Duodenal mucosa (tissue), 2 donors: Measurements from ENCODE around the gene AQP12A.

Source experiments
- H3K27ac ChIP-seq: one replicate; pipeline ENCODE4 v1.7.0; 2013; ENCODE audit warnings: low read depth, low read length
- H3K27me3 ChIP-seq, 2 donors: one replicate each; pipeline ENCODE4 v1.7.0; 2013; ENCODE audit warnings: low read length in 2 of 2, control low read depth in 1 of 2; ENCODE audit not compliant: insufficient read depth in 2 of 2, control insufficient read depth in 1 of 2
- H3K36me3 ChIP-seq, 2 donors: one replicate each; pipeline ENCODE4 v1.7.0; 2013; ENCODE audit warnings: low read length in 2 of 2, control low read depth in 1 of 2; ENCODE audit not compliant: insufficient read depth in 2 of 2, control insufficient read depth in 1 of 2
- H3K4me1 ChIP-seq, 2 donors: one replicate each; pipeline ENCODE4 v1.7.0; 2013; ENCODE audit warnings: low read length in 2 of 2, control low read depth in 1 of 2; ENCODE audit not compliant: insufficient read depth in 2 of 2, control insufficient read depth in 1 of 2
- H3K4me3 ChIP-seq, 2 donors: one replicate each; pipeline ENCODE4 v1.7.0; 2013; ENCODE audit warnings: low read length in 2 of 2, low read depth in 1 of 2
- H3K9ac ChIP-seq, 2 donors: one replicate each; pipeline ENCODE4 v1.7.0; 2013; ENCODE audit warnings: low read length in 2 of 2, low read depth in 1 of 2
- H3K9me3 ChIP-seq, 2 donors: one replicate each; pipeline ENCODE4 v1.7.0; 2013; ENCODE audit warnings: low read length in 2 of 2, control low read depth in 1 of 2; ENCODE audit not compliant: control insufficient read depth in 1 of 2

The AQP12A gene

GRCh38 chr2:240716130-240716798 lies 24.6 kb downstream of the AQP12A start:
- Histone ChIP-seq H3K9ac (no peak overlapping the region), H3K4me1 (peaks cover 0 to 3% of the 10 kb centered on the region in 2 donors), H3K27me3 (no peaks in the 10 kb centered on the region), H3K27ac (no peak overlapping the region), H3K4me3 (no peak overlapping the region), H3K36me3 (no peaks in the 10 kb centered on the region), H3K9me3 (no peaks in the 10 kb centered on the region)

GRCh38 chr2:240717181-240717641 lies 25.5 kb downstream of the AQP12A start:
- Histone ChIP-seq H3K27me3 (no peaks in the 10 kb centered on the region), H3K27ac (no peak overlapping the region), H3K9me3 (no peaks in the 10 kb centered on the region), H3K9ac (no peak overlapping the region), H3K4me3 (no peak overlapping the region), H3K4me1 (no peaks in the 10 kb centered on the region), H3K36me3 (no peaks in the 10 kb centered on the region)

DNA sequence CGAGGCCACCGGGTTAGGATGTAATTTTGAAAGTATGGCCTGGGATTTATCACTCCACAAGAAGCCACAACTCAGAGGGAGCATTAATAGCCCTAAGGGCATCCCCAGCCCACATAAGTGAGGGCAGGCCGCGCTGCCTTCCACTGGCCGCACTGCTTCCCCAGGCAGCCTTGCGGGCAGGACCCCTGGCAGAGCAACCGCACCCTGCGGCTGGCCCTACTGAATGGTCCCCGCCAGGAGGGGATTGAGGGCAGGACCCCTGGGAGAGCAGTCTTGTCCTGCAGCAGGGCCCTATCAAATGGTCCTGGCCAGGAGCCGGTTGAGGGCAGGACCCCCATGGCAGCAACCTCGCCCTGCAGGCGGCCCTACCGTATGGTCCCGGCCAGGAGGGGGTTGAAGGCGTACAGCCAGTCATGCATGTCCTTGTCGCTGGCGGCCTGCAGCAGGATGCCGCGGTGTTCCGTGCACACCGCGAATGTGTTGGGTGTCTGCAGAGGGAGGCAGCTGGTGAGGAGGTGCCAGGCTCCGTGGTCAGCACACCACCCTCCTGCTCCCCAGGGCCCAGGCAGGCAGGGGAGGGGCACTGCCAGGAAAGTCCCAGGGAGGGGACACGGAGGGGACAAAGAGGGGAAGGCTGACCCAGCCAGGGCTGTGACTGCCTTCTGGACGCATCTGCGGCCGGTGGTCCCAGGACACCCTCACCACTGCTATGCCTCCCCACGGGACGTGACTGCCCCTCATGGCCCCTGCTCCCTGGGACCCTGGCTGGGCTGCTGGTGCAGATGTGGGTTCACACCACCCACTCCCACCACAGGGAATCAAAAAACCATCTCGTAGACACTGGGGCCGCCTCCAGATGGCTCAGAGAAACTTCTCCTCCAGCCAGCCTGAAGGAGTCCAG lies 26.3 kb downstream of the AQP12A start:
- H3K9ac ChIP-seq, result no peak overlapping the region
- H3K4me1 ChIP-seq, result no peaks in the 10 kb centered on the region
- H3K27me3 ChIP-seq, result no peaks in the 10 kb centered on the region
- no peak overlapping the region for H3K4me3 ChIP-seq
- H3K36me3 ChIP-seq, result no peaks in the 10 kb centered on the region
- H3K27ac ChIP-seq, result no peak overlapping the region
- no peaks in the 10 kb centered on the region for H3K9me3 ChIP-seq

DNA sequence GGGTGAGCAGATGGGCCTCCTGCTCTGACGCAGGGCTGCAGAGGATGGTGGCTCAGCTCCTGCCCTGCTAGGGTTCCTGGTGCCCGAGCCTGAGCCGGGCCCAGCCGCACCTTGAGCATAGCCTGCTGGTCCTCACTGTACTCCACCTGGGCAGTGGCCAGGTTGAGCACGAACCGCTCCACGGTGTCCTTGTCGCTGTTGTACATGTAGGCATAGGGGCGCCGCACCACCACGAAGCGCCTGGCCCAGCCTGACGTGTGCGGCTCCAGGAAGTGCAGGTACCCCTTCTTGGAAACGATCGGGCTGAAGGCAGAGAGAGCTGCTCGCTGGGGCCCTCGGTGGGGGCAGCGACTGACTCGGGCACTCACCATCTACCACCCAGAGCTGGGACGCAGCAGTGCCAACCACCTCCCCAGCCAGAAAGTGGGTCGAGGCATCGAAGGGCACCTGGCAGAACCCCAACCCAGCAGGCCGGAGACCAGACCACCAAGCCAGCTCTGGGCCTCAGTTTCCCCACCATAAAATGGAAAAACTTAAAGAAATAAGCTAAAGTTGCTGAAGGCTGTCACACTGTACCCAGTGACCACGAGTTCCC lies 27.3 kb downstream of the AQP12A start:
- Histone ChIP-seq H3K4me1 (no peaks in the 10 kb centered on the region), H3K4me3 (no peak overlapping the region), H3K36me3 (no peaks in the 10 kb centered on the region), H3K27ac (no peak overlapping the region), H3K9me3 (no peaks in the 10 kb centered on the region), H3K9ac (no peak overlapping the region), H3K27me3 (no peaks in the 10 kb centered on the region)

DNA sequence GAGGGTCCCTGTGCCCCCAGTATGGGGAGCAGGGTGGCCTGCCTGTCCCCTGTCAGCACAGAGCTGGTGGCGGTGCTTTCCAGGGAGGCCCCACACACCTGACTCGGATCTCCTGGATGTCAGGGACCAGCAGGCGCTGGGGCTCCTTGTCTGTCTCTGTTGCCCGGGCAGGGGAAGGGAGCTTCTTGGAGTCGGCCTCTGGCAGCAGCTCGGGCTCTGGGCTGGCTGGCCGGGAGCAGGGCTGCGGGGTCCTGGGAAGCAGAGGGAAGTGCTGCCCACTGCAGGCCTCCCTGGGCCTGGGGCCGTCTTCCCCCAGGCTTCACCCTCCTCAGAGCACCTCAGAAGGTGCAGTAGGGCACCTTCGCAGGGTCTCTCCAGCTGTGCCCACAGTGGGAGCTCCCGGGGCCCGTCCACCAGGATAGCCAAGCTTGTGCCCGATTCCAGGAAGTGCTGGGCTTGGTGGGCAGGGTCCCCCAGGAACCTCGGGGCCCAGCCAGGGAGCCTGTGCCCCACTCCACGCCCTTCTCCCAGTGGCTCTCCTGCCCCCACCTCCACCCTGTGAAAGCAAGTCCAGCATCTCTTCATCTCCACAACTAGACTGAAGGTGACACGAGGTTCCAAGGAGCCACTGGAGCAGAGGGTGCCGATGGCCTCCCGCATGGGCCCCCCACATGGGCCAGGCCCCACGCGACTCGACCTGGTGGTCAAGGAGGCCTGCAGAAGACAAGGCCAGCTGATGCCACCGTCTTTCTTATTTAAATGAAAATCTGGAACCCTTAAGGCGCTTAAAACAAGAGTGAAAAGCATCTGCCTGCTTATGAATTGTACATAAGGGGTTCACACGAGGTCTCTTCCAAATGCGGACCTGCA lies 28.2 kb downstream of the AQP12A start:
- Histone ChIP-seq H3K4me3 (no peak overlapping the region), H3K4me1 (no peaks in the 10 kb centered on the region), H3K27me3 (no peaks in the 10 kb centered on the region), H3K9ac (no peak overlapping the region), H3K27ac (no peak overlapping the region), H3K36me3 (no peaks in the 10 kb centered on the region), H3K9me3 (no peaks in the 10 kb centered on the region)

DNA sequence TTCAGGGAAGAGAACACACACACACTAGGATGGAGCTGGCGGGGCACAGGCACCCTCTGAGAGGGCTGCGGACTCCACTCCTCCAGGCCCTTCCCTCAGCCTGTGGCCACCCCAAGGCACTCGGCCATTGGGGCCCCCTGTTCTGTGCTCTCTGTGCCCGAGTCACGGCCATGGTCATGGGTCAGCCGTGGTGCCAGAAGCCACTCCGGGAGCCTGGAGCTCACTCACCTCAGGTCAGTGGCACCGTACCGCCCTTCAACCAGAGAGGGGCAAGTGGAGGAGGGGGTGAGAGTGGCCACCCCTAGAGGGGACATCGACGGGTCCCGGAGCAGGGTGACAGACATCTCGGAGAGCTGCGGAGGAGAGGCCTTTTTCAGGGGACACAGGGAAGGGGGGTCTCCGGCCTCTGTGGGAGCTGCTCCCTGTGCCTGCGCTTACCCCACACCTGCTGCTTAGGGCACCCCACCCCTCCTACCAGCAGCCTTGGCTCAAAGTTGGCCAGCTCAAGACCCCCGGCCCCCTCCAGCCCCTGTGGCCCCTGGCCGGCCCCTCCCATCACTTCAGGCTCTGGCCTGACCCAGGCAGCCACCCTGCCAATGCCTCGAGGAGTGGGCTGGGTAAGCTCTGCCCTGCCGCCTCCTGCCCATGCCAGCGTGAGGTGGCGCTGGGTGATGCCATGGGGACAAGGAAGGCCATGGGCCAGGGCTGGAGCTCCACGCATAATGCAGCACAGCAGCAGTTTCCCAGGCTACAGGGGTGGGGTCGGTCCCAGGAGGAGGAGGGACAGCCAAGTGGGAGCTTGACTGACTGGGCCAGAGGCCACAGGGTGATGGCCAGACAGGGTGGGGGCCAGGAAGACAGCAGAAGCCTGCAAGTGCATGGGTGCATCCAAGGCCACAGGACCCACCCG lies 29.3 kb downstream of the AQP12A start:
- no peaks in the 10 kb centered on the region for H3K36me3 ChIP-seq
- H3K4me1 ChIP-seq, result no peaks in the 10 kb centered on the region
- H3K27ac ChIP-seq, result no peak overlapping the region
- no peaks in the 10 kb centered on the region for H3K27me3 ChIP-seq
- no peak overlapping the region for H3K4me3 ChIP-seq
- no peaks in the 10 kb centered on the region for H3K9me3 ChIP-seq
- no peak overlapping the region for H3K9ac ChIP-seq

DNA sequence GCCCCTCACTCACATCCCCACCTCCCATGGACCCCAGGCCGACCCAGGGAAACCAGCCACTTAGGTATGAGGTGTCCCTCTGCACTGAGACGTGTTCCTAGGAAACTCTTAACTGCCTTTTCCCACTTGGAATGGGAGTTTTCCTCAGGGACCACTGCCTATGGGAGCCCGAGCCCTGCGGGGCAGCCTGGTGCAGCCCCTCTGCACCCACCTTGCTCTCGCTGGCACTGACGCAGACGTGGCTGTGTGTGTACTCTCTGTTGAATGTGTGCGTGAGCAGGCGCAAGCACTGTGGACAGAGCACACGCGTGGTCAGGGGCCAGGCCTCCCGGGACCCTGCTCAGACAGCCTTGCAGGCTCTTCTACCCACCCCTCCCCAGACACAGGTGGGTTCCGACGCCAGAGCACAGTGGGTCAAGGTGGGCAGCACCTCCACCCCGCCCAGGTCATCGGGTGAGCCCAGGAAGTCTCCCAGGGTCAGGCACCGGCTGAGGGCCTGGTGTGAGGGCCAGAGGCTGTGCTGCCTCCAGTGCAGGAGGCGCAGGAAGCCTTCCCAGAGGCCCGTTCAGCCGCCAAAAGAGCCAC lies 30.0 kb downstream of the AQP12A start:
- H3K4me3 ChIP-seq, result no peak overlapping the region
- no peaks in the 10 kb centered on the region for H3K4me1 ChIP-seq
- H3K9ac ChIP-seq, result no peak overlapping the region
- H3K27ac ChIP-seq, result no peak overlapping the region
- H3K9me3 ChIP-seq, result no peaks in the 10 kb centered on the region
- no peaks in the 10 kb centered on the region for H3K27me3 ChIP-seq
- H3K36me3 ChIP-seq, result no peaks in the 10 kb centered on the region

DNA sequence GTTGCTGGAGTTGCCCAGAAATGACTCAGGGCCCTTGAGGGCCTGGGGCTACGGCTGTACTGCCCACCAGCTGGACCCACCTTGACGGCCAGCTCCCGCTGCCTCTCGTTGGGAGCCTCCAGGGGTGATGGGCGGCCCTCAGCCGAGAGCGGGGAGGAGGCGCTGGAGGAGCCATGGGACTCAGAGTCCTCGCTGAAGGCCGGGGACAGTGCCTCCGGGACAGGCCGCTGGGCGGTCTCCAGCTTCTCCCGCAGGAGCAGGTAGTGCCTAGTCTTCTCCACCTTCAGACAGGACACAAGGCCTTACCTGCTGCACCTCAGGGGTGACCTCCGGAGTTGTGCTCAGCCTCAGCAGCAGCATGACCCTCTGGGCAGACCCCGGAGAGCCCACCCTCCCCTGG lies 30.7 kb downstream of the AQP12A start:
- no peak overlapping the region for H3K4me3 ChIP-seq
- no peaks in the 10 kb centered on the region for H3K4me1 ChIP-seq
- no peaks in the 10 kb centered on the region for H3K36me3 ChIP-seq
- no peaks in the 10 kb centered on the region for H3K9me3 ChIP-seq
- H3K9ac ChIP-seq, result no peak overlapping the region
- H3K27me3 ChIP-seq, result no peaks in the 10 kb centered on the region
- no peak overlapping the region for H3K27ac ChIP-seq
